ENCODE data around the gene FRMD5. TPM values are rescaled to one million over a fixed set of nuclear protein-coding genes. Genes with fewer than 3 reads are reported as not detected.

The FRMD5 gene
- total and polyA plus RNA-seq, 2 experiments from 2014 or later: 0.51 to 3.8 TPM

GRCh38 chr15:43991206-43991605 is 203.9 kb downstream of the FRMD5 start:
- TF ChIP-seq EZH2phosphoT487 (IDR thresholded peaks at IDR 0.05; ENCODE audit: low read depth, severe bottlenecking, unreplicated experiment) (no peak), EZH2 (IDR thresholded peaks at IDR 0.05; ENCODE audit: borderline replicate concordance) (no peak), CTCF (IDR thresholded peaks at IDR 0.05; ENCODE audit: poor library complexity) (no peak)
- Histone ChIP-seq H3K9me3 (ENCODE audit: low read depth) (no peaks in the 10 kb centered on the region), H3K9me2 (replicated peaks; ENCODE audit: insufficient read depth) (no peaks in the 10 kb centered on the region), H4K20me1 (ENCODE audit: insufficient read depth, poor library complexity, severe bottlenecking) (no peaks in the 10 kb centered on the region), H3K4me3 (no peak overlapping the region), H2AFZ (no peak overlapping the region), H3K36me3 (replicated peaks; ENCODE audit: insufficient read depth, low read depth) (no peaks in the 10 kb centered on the region), H3K4me2 (no peak overlapping the region), H3K27ac (no peak overlapping the region), H3K4me1 (ENCODE audit: insufficient read depth) (no peaks in the 10 kb centered on the region), H3K79me2 (no peaks in the 10 kb centered on the region), H3K27me3 (no peaks in the 10 kb centered on the region)
- 75% methylated on average over 2 of the region's 2 CpGs for WGBS (ENCODE audit: low lambda C conversion rate, missing lambda C conversion rate)
- DNase-seq (ENCODE audit: low spot score): no peak

- Histone ChIP-seq H3K27me3 (no peaks in the 10 kb centered on the region), H3K9me3 (ENCODE audit: low read depth) (no peaks in the 10 kb centered on the region), H3K4me1 (ENCODE audit: insufficient read depth) (no peaks in the 10 kb centered on the region), H4K20me1 (ENCODE audit: insufficient read depth, poor library complexity, severe bottlenecking) (no peaks in the 10 kb centered on the region), H3K4me3 (no peak overlapping the region), H3K4me2 (no peak overlapping the region), H3K27ac (no peak overlapping the region), H3K79me2 (no peaks in the 10 kb centered on the region), H2AFZ (no peak overlapping the region), H3K36me3 (replicated peaks; ENCODE audit: insufficient read depth, low read depth) (no peaks in the 10 kb centered on the region), H3K9me2 (replicated peaks; ENCODE audit: insufficient read depth) (no peaks in the 10 kb centered on the region)
- 92% methylated on average over 15 of the region's 15 CpGs for WGBS (ENCODE audit: low lambda C conversion rate, missing lambda C conversion rate)
- DNase-seq (ENCODE audit: low spot score): no peak
- TF ChIP-seq EZH2phosphoT487 (IDR thresholded peaks at IDR 0.05; ENCODE audit: low read depth, severe bottlenecking, unreplicated experiment): no peak
- no peak for TF ChIP-seq CTCF (IDR thresholded peaks at IDR 0.05; ENCODE audit: poor library complexity)
- no peak for TF ChIP-seq EZH2 (IDR thresholded peaks at IDR 0.05; ENCODE audit: borderline replicate concordance)
Measured at GRCh38 chr15:43989938-43990337, 205.1 kb downstream of the FRMD5 start.

GRCh38 chr15:43988900-43989299 is 206.2 kb downstream of the FRMD5 start:
- no peaks in the 10 kb centered on the region for H3K79me2 ChIP-seq
- no peaks in the 10 kb centered on the region for H3K27me3 ChIP-seq
- TF ChIP-seq EZH2phosphoT487 (IDR thresholded peaks at IDR 0.05; ENCODE audit: low read depth, severe bottlenecking, unreplicated experiment) (no peak), EZH2 (IDR thresholded peaks at IDR 0.05; ENCODE audit: borderline replicate concordance) (no peak), CTCF (IDR thresholded peaks at IDR 0.05; ENCODE audit: poor library complexity) (no peak)

GRCh38 chr15:43987924-43988323 is 207.1 kb downstream of the FRMD5 start:
- H3K27me3 ChIP-seq: no peaks in the 10 kb centered on the region
- WGBS (ENCODE audit: low lambda C conversion rate, missing lambda C conversion rate): 80% methylated on average over 1 of the region's 1 CpG
- H3K4me1 ChIP-seq (ENCODE audit: insufficient read depth): no peaks in the 10 kb centered on the region
- no peak for DNase-seq (ENCODE audit: low spot score)
- H2AFZ ChIP-seq: no peak overlapping the region
- TF ChIP-seq EZH2 (IDR thresholded peaks at IDR 0.05; ENCODE audit: borderline replicate concordance): no peak
- no peak for TF ChIP-seq CTCF (IDR thresholded peaks at IDR 0.05; ENCODE audit: poor library complexity)
- TF ChIP-seq EZH2phosphoT487 (IDR thresholded peaks at IDR 0.05; ENCODE audit: low read depth, severe bottlenecking, unreplicated experiment): no peak
- no peak overlapping the region for H3K27ac ChIP-seq
- no peaks in the 10 kb centered on the region for H3K9me2 ChIP-seq (replicated peaks; ENCODE audit: insufficient read depth)
- no peaks in the 10 kb centered on the region for H3K79me2 ChIP-seq
- H4K20me1 ChIP-seq (ENCODE audit: insufficient read depth, poor library complexity, severe bottlenecking): no peaks in the 10 kb centered on the region
- no peak overlapping the region for H3K4me2 ChIP-seq
- H3K36me3 ChIP-seq (replicated peaks; ENCODE audit: insufficient read depth, low read depth): no peaks in the 10 kb centered on the region
- no peak overlapping the region for H3K4me3 ChIP-seq
- H3K9me3 ChIP-seq (ENCODE audit: low read depth): no peaks in the 10 kb centered on the region

More at GRCh38 chr15:43988900-43989299, 206.2 kb downstream of the FRMD5 start:
- H3K9me2 ChIP-seq (replicated peaks; ENCODE audit: insufficient read depth): no peaks in the 10 kb centered on the region
- H3K4me2 ChIP-seq: no peak overlapping the region
- no peak for DNase-seq (ENCODE audit: low spot score)
- H3K9me3 ChIP-seq (ENCODE audit: low read depth): no peaks in the 10 kb centered on the region
- no peak overlapping the region for H3K4me3 ChIP-seq
- no peaks in the 10 kb centered on the region for H3K4me1 ChIP-seq (ENCODE audit: insufficient read depth)
- H2AFZ ChIP-seq: no peak overlapping the region
- no peak overlapping the region for H3K27ac ChIP-seq
- no peaks in the 10 kb centered on the region for H3K36me3 ChIP-seq (replicated peaks; ENCODE audit: insufficient read depth, low read depth)
- WGBS (ENCODE audit: low lambda C conversion rate, missing lambda C conversion rate): 99% methylated on average over 13 of the region's 13 CpGs
- H4K20me1 ChIP-seq (ENCODE audit: insufficient read depth, poor library complexity, severe bottlenecking): no peaks in the 10 kb centered on the region
